T-helper 22 cell (primary cell): ENCODE measurements around the gene EME1.

Source experiments
- DNase-seq: peaks from one replicate; pipeline ENCODE4 v3.0.0-alpha.2; 2020; ENCODE audit warnings: low read depth

EME1 gene

DNA sequence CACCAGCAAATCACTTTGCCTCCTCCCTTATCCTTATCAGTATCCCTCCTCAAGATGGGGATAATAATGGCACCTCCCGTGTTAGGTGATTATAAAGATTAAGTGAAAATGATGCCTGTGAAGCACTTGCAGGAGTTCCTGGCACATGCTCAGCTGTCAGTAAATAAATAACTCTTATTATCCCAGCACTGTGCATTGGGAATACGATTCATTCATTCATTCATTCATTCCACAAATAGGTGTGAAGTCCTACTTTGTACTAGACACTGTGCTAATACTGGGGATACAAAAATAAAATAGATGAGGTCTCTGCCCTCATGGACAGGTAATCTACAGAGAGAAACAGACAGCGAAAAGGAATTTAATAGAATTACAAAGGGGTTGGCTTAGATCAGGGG, 25.1 kb upstream of the EME1 start:
- no peak for DNase-seq

DNA sequence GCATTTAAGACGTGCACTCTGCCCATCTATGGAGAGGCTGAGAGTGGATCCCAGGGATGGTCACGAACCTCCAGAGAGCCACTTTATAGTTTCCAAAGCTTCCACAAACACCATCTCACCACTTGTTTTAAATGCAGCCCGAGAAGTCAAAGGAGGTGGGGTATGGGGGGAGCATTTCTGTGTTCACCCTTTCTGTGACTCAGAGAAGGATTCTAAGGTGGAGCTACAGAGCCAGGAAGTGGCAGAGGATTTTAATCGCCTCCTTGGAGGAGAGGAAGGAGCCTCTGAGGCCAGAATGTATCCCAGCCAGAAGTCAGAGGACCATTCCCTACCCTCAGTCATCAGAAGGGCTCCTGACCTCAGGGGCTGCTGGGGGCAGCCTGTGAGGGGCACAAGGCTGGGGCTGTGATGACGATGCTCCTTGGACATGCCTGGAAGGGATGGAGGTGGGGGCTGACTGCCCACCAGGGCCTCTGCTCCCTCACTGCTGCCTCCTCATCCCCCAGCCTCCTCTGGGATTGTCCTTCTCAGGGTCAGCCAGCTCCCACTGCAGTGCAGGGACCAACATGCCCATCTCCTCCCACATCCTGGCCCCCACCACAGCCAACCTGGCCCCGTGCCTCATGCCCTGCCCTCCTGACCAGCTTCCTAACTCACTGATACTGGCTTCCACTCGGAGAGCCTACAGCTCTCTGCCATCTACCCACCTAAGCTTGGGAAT, 24.3 kb upstream of the EME1 start:
- no peak for DNase-seq

DNA sequence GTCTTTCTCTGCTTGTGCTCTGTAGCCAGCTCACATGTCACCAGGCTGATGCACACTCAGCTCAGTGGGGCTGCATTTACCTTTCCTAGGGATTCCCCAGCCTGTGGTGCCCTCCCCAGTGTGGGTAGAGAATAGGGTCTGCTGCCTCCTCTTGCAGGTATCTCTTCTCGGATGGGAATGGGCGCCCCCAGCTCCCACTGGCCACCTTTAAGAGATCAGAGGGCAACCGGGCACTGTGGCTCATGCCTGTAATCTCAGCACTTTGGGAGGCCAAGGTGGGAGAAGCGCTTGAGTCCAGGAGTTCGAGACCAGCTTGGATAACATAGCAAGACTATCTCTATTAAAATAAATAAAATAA, 23.8 kb upstream of the EME1 start:
- no peak for DNase-seq

DNA sequence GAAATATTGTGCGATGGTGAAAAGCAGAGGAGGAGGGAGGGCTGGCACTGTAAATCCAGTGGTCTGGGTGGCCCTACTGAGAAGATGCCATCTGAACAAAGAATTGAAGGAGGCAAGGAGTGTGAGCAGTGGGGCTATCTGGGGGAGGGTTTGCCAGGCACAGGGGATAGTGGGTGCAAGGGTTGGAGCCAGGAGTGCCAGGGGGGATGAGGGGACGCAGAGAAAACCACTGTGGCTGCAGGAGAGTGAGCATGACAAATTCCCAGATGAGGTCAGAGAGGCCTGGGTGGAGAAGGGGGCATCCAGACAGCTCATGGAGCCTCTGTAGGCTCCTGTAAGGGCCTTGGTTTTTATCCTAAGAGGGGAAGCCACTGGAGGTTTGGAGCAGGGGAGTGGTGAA, 22.3 kb upstream of the EME1 start:
- no peak for DNase-seq

DNA sequence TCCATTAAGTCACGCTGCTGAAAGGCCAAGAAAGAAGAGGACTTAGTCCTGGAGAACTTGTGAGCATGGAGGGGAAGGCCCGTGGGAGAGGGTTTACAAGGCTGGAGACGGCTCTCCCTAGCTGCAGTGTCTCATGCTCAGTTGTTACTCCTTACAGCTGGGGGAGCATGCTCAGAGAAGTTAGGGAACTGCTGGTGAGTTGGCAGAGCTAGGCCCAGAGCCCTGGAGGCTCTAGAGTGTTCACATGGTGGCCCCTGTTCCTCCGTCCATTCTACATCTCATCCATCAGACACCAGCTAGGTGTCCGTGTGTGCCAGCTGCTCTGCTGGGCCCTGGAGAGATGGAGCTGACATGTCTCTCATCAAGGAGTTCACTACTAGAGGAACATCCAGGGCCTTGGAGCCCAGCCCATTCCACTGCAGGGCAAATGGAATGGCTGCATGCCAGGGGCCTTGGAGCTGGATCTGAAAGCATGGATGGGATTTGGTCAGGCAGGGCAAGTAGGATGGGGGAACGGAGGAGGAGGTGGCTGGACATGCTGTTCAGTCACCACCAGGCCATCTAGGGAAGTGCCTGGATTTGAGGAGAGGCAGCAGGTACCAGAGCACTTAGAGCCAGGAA, 20.8 kb upstream of the EME1 start:
- DNase-seq, result no peak

DNA sequence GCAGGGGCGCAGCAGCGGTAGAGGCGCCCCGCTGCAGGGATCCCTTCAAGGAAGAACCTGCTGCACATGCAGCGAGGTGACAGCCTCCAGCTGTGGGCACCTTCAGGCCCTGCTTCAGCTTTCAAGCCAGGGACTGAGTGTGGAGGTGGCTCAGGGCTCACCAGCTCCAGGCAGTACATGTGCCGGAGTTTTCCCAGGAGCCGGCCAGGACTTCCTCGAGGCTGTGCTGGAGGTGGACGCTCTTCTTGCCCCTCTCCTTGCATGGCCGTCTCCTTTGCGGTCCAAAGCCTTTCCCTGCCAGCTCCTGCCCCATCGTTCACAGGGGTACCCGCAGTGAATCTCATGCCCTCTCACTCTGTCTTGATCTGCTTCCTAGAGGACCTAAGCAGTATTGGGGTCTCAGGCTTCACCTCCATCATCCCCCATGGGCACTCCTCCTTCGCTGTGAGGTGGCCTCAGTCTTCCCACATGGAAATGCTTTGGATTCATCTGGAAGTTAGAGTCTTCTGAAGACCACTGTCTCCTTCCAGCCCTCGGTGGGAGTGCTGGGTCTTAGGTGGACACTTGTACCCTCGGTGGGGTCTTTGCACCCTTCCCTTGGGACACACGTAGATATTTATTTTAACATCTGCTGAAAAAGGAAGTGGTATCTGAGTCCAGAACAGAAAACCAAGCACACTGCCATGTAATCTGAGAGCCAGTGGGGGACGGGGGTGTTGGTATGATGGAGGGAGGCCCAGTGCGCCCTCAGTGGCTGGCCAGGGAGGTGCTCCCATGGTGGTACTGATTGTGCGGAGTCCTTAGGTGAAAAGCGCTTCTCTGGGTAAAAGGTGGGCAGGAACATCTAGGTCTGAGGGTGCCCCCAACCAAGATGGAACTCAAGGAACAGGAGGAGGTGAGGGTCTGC, 20.1 kb upstream of the EME1 start:
- no peak for DNase-seq

DNA sequence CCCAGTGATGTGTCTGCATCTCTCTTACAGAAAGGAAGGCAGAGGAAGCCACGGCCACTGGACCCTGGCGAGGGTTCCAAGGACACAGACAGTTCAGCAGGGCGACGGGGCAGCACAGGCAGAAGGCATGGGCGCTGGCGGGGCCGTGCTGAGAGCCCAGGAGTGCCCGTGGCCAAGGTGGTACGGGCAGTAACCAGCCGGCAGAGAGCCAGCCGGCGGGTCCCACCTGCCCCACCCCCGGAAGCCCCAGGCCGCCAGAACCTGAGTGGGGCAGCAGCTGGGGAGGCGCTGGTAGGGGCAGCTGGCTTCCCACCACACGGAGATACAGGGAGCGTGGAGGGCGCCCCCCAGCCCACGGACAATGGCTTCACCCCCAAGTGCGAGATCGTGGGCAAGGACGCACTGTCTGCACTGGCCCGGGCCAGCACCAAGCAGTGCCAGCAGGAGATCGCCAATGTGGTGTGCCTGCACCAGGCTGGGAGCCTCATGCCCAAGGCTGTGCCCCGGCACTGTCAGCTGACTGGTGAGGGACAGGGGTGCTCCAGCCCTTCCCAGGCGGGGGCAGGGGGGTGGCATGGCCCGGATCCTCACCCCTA, 19.3 kb upstream of the EME1 start:
- no peak for DNase-seq

DNA sequence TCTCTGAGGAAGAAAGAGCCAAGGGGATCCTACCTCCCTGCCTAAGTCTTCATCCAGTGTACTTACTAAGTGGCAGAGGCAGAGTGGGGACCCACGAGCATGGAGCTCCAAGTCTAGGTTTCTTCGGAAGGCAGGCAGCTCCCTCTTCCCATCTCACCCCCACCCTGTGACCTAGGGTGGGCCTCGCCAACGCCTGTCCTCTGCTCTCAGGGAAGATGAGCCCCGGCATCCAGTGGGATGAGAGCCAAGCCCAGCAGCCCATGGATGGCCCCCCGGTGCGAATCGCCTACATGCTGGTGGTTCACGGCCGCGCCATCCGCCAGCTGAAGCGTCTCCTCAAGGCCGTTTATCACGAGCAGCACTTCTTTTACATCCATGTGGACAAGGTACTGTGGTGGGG, 18.8 kb upstream of the EME1 start:
- no peak for DNase-seq

DNA sequence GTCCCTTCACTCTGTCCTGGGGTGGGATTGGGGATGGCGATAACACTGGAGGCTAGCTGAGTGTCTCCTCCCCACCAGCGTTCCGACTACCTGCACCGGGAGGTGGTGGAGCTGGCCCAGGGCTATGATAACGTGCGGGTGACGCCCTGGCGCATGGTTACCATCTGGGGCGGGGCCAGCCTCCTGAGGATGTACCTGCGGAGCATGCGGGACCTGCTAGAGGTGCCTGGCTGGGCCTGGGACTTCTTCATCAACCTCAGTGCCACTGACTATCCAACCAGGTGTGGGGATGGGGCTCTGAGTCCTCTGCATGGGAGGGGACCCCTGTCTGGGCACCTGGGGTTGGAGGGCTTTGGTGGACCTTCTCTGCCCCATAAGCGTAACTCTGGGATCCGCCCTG, 18.3 kb upstream of the EME1 start:
- no peak for DNase-seq

DNA sequence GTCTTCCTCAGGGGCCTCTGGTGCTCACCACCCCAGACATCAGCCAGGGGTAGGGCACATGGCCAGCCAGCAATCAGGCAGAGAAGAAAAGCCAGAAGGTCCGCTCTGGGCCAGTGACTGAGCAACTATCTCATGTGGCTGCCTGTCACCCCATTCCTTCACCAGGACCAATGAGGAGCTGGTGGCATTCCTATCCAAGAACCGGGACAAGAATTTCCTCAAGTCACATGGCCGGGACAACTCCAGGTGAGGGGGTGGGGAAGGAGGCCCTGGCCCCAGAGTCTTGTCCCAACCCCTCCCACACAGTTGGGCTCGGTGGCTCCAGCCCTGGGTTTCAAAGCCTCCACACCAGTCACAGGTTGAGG, 17.7 kb upstream of the EME1 start:
- DNase-seq, result no peak

DNA sequence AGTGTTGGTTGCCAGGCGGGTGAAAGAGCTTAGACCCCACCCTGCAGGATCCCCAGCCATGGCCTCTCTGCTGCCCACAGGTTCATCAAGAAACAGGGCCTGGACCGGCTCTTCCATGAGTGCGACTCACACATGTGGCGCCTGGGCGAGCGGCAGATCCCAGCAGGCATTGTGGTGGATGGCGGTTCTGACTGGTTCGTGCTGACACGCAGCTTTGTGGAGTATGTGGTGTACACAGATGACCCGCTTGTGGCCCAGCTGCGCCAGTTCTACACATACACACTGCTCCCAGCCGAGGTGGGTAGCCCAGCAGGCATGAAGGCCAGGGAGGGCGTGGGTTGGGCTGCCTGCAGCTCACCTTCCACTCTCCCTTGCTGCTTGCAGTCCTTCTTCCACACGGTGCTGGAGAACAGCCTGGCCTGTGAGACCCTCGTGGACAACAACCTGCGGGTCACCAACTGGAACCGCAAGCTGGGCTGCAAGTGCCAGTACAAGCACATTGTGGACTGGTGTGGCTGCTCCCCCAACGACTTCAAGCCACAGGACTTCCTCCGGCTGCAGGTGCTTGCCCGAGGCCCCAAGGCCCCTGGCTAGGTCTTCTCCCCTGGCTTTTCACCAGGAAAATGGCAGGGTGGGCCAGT, 17.2 kb upstream of the EME1 start:
- DNase-seq, result no peak

DNA sequence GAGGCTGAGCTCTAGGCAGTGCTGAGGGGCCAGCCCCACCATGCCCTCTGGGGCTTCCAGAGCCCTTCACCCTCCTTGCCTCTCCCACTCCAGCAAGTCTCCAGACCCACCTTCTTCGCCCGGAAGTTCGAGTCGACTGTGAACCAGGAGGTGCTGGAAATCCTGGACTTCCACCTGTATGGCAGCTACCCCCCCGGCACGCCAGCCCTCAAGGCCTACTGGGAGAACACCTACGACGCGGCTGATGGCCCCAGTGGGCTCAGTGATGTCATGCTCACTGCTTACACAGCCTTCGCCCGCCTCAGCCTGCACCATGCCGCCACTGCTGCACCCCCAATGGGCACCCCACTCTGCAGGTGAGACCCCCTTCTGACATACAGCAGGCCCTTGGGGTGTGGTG, 16.6 kb upstream of the EME1 start:
- DNase-seq, result no peak

DNA sequence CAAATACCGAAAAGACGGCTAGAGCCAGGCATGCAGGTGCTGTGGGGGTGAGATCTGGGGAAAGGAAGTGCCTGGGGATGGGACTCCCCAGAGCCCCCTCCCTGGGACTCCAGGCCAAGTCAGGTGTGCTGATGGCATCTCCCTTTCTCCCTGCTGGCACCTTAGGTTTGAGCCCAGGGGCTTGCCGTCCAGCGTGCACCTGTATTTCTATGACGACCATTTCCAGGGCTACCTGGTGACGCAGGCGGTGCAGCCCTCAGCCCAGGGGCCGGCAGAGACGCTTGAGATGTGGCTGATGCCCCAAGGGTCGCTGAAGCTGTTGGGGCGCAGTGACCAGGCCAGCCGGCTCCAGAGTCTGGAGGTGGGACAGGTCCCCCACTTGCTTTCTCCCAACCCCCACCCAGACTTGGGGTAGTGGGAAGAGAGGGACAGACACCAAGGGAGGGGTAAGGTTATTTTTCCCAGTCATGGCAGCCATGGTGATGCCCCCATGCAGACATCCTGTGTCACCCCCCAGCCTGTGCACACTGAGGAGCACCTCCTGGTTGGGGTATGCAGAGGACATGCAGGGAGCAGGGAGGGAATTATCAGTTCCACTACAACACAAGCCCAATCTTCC, 16.0 kb upstream of the EME1 start:
- no peak for DNase-seq

DNA sequence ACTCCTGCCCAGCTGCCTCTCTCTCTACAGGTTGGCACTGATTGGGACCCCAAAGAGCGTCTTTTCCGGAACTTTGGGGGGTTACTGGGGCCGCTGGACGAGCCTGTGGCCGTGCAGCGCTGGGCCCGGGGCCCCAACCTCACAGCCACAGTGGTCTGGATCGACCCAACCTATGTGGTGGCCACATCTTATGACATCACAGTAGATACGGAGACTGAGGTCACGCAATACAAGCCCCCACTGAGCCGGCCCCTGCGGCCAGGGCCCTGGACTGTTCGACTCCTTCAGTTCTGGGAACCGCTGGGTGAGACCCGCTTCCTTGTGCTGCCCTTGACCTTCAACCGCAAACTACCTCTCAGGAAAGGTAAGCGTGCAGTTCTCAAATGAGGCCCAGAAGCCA, 14.9 kb upstream of the EME1 start:
- no peak for DNase-seq

DNA sequence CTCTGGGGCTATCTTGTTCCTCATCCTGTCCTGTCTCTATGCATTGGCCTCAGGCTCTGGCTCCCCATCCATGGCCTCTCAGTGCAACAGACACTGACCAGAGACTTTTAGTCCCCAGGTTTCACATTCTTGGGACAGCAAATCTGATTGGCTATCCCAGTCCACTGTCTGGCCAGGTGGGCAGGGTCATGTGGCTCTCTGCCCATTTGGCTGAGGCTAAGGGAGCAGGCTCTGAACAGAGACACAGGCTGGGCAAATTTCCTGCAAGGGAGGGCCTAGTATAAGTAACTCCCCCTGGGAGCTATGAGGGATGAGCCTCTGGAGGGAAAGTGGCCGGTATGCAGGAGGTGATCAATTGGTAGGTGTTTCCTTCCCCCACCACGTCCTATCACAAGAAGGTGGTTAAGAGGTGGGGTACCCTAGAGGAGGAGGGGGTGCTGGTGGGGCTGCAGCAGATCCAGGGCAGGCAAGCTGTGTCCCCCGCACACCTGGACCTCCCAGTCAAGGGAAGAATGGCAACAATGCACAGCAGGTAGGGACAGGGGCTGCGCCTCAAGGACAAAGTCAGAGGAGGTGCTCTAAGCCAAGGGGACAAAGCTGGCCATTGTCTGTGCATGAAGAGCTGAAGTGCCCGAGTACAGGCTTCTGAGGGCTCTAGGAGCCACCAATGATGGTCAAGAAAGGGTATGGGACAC, 13.9 kb upstream of the EME1 start:
- DNase-seq, result no peak

DNA sequence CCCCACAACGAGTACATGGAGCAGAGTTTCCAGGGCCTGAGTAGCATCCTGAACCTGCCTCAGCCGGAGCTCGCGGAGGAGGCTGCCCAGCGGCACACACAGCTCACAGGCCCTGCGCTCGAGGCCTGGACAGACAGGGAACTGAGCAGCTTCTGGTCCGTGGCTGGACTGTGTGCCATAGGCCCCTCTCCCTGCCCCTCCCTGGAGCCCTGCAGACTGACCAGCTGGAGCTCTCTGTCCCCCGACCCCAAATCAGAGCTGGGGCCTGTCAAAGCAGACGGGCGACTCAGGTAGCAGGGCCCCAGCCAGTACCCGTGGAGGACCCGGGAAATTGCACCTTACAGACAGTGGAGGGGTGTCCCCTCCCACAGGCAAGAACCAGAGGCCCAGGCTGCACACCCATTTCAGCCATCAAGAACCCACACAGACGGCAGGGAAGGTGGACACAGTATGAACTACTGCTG, 13.0 kb upstream of the EME1 start:
- DNase-seq, result no peak

DNA sequence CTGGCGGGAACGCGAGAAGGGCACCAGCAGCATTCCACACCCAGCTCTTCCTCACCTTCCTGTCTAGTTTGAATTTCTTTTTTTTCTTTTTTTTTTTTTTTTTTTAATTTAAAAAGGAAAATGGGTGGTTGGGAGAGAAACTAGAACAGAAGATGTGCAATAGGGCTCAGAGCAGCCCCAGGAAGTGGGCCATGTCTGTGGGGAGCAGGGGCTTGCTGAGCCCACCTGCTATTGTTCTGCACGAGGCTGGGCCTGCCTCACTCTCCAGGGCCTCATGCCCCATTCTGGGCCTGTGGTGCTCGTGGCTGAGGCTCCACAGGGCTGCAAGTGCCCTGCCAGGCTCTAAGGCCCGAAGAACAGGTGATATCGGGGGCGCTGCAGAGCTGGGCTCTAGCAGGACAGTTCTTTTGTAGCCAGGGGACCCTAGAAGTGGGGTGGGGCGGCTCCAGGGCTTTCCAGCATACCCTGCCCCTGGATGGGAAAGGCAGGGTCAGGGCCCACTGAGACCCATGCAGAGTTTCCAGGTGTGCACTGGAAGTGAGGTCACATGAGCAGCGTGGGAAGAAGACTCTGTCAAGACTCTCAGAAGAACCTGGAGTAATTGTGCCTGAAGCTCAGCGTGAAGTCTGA, 12.4 kb upstream of the EME1 start:
- DNase-seq, result no peak

DNA sequence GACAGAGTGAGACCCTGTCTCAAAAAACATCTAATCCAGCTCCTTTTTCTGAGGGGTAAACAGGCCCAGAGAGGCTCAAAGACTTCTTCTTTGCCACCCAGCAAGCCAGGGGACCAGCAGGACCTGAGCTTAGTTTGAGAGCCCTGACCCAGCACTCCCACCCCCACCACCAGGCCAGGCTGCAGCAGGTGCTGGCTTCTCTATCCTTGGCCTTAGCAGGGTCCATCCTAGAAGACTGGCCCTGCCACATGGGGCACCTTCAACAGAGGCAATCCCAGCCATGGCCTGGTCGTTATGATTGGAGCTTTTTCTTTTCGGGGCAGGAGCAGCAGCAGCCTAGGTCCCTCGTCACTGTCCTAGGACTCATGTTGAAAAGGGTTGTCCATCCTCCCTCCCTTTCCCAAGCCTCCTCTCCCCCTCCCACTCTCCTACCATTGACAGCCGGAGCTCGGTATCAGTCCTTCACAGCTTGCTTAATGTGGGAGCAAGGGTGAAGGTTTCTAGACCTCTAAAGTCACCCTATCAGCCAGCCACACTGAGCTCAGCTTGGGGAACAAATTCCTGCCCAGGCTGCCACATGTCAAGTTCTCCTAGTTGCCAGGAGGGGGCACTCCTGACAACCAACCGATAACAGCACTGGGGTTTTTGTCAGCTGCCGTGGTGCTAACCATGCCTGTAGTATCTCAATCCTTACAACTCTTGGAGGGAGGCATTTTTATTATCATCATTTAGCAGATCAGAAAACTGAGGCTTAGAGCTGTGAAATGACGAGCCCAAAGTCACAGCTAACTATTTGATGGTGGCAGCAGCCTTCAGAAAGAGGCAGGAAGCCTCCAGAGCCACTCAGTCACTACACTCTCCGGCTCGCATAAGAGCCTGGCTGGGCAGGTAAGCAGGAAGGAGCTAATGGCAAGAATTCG, 11.2 kb upstream of the EME1 start:
- peak; percentile 19 for DNase-seq

DNA sequence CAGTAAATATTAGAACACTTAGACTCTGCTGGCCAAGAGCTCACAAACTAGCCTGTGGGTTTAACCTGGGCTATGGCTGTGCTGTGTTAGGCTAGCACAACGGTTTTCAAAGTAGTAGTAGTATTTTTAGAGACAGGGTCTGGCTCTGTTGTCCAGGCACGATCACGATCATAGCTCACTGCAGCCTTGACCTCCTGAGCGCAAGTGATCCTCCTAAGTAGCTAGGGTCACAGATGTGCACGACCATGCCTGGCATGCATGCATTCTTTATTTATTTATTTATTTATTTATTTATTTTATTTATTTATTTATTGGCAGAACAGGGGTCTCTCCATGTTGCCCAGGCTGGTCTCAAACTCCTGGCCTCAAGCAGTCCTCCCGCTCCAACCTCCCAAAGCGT, 10.4 kb upstream of the EME1 start:
- no peak for DNase-seq
